Kidney epithelial cell (primary cell): ENCODE measurements around the gene MALT1. TPM values are rescaled to one million over a fixed set of nuclear protein-coding genes. Genes with fewer than 3 reads are reported as not detected.

Source experiments
- DNase-seq: peaks from one replicate; pipeline ENCODE4 v3.0.0-alpha.2; 2010; ENCODE audit warnings: low read depth
- H3K27me3 ChIP-seq: 2 replicates; pipeline ENCODE4 v1.6.0; 2011; ENCODE audit warnings: low read length; ENCODE audit not compliant: control insufficient read depth, insufficient read depth
- H3K36me3 ChIP-seq: 2 replicates; pipeline ENCODE4 v1.5.1; 2011; ENCODE audit warnings: low read length; ENCODE audit not compliant: control insufficient read depth, insufficient read depth
- H3K4me3 ChIP-seq: 2 replicates; pipeline ENCODE4 v1.5.1; 2011; ENCODE audit warnings: low read depth, mild to moderate bottlenecking, control low read depth, low read length
- CTCF ChIP-seq: IDR thresholded peaks from 2 replicates; pipeline ENCODE4 v1.5.1; 2011; ENCODE audit warnings: mild to moderate bottlenecking, moderate library complexity, low read length, control low read depth, inconsistent platforms; ENCODE audit not compliant: insufficient read depth, poor library complexity, severe bottlenecking
- total RNA-seq: library from RNA; depleted of rRNA; stranded (reverse); fragments of >200 nt; gene quantifications from 2 replicates; pipeline ENCODE4 v1.2.3, GENCODE V29; 2015

MALT1 gene
- total RNA-seq, 1 donor from 2014 or later: 19.8 TPM

- TF ChIP-seq CTCF: no peak
- Histone ChIP-seq H3K36me3 (no peaks in the 10 kb centered on the region), H3K4me3 (no peak overlapping the region), H3K27me3 (no peaks in the 10 kb centered on the region)
- DNase-seq: no peak
Measured at GRCh38 chr18:58657081-58657480, 14.2 kb upstream of the MALT1 start.

GRCh38 chr18:58657494-58657893 lies 13.8 kb upstream of the MALT1 start:
- Histone ChIP-seq H3K4me3 (no peak overlapping the region), H3K27me3 (no peaks in the 10 kb centered on the region), H3K36me3 (no peaks in the 10 kb centered on the region)
- no peak for DNase-seq
- TF ChIP-seq CTCF: no peak

GRCh38 chr18:58659691-58660090 lies 11.6 kb upstream of the MALT1 start:
- TF ChIP-seq CTCF: no peak
- Histone ChIP-seq H3K27me3 (no peaks in the 10 kb centered on the region), H3K36me3 (no peaks in the 10 kb centered on the region), H3K4me3 (no peak overlapping the region)
- no peak for DNase-seq

GRCh38 chr18:58660915-58661314 lies 10.3 kb upstream of the MALT1 start:
- no peak for DNase-seq
- no peak for TF ChIP-seq CTCF
- Histone ChIP-seq H3K27me3 (no peaks in the 10 kb centered on the region), H3K4me3 (no peak overlapping the region), H3K36me3 (no peaks in the 10 kb centered on the region)

GRCh38 chr18:58661423-58661822 lies 9.8 kb upstream of the MALT1 start:
- peak; percentile 10 for TF ChIP-seq CTCF
- H3K27me3 ChIP-seq: no peaks in the 10 kb centered on the region
- H3K4me3 ChIP-seq: no peak overlapping the region
- H3K36me3 ChIP-seq: no peaks in the 10 kb centered on the region
- no peak for DNase-seq

GRCh38 chr18:58662118-58662517 lies 9.1 kb upstream of the MALT1 start:
- no peak for TF ChIP-seq CTCF
- Histone ChIP-seq H3K27me3 (no peaks in the 10 kb centered on the region), H3K36me3 (no peaks in the 10 kb centered on the region), H3K4me3 (no peak overlapping the region)
- no peak for DNase-seq
